ENCODE results near the gene SEC22A.

Gene SEC22A

DNA sequence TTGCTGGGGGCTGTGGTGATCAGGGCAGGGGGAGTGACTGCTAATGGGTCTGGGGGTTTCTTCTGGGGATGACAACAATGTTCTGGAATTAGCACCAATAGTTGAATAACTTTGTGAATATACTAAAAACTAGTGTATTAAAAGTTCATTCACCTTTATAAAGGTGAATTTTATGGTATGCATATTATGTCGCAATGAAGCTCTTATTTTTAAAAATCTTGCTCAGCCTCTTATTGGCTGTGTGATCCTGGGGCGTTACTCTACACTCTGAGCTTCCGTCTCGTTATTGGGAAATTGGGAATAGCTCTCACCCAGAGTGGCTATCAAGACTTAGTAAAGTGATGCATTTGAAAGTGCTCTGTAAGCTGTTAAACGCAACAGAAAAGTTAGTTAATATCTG, 105.3 kb downstream of the SEC22A start:
- TF ChIP-seq ZNF274 (IDR thresholded peaks at IDR 0.05; ENCODE audit: low read depth, low read length): no peak
- H3K4me3 ChIP-seq (ENCODE audit: low read length): no peak overlapping the region

DNA sequence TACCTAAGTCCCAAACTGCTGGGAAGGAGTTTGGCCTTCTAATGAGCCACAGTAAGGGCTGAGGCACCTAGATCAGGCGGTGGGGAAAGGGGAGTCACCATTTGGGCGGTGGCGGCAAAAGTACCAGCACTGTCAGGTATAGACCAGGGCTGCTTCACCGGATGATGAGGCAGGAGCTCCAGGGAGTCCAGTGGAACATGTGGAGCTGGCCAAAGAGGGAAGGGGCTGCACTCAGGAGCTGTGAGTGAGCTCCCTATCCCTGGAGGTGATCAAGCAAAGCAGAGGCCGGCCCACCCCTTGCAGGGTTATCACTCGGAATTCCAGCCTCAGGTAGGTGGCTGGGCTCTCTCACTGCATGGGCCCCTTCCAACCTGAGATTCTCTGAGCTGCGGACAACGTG, 108.4 kb downstream of the SEC22A start:
- no peak overlapping the region for H3K4me3 ChIP-seq (ENCODE audit: low read length)
- no peak for TF ChIP-seq ZNF274 (IDR thresholded peaks at IDR 0.05; ENCODE audit: low read depth, low read length)

DNA sequence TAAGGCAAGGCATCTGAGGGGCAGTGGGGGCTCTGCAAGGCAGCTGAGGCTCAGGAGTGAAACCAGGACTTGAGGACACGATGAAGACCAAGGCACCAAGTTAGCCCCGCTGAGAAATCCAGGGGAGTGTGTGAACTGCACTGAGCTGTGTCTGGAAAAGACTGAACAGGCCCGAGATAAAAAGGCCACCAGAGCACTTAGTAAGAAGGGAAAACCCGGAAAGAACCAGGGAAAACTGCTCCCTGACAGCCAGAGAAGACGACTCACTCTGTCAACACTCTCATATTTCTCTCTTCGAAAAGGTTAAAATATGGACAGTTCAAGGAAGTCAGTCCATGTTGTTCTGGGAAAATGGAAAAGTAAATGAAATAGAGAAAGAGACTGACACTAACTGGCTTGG, 109.0 kb downstream of the SEC22A start:
- TF ChIP-seq ZNF274 (IDR thresholded peaks at IDR 0.05; ENCODE audit: low read depth, low read length): no peak
- H3K4me3 ChIP-seq (ENCODE audit: low read length): no peak overlapping the region

DNA sequence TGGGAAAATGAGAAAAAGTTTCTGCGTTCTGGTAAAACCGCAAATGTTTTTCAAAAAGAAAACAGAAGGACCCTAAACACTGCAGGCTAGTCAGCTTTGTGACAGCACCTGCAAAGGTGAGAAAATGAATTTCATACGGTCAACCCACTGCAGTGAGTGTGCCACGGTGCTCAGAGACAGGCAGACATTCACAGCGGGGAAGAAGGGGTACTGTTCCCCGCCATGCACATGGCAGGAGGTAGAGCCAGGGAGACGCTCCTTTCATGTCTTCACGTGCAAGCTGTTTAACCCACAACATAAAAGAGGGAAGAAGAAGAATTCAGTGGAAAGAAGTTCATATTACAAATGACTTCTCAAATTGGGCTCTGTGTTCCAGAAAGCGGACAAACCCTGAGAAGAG, 109.5 kb downstream of the SEC22A start:
- TF ChIP-seq ZNF274 (IDR thresholded peaks at IDR 0.05; ENCODE audit: low read depth, low read length): no peak
- H3K4me3 ChIP-seq (ENCODE audit: low read length): no peak overlapping the region

DNA sequence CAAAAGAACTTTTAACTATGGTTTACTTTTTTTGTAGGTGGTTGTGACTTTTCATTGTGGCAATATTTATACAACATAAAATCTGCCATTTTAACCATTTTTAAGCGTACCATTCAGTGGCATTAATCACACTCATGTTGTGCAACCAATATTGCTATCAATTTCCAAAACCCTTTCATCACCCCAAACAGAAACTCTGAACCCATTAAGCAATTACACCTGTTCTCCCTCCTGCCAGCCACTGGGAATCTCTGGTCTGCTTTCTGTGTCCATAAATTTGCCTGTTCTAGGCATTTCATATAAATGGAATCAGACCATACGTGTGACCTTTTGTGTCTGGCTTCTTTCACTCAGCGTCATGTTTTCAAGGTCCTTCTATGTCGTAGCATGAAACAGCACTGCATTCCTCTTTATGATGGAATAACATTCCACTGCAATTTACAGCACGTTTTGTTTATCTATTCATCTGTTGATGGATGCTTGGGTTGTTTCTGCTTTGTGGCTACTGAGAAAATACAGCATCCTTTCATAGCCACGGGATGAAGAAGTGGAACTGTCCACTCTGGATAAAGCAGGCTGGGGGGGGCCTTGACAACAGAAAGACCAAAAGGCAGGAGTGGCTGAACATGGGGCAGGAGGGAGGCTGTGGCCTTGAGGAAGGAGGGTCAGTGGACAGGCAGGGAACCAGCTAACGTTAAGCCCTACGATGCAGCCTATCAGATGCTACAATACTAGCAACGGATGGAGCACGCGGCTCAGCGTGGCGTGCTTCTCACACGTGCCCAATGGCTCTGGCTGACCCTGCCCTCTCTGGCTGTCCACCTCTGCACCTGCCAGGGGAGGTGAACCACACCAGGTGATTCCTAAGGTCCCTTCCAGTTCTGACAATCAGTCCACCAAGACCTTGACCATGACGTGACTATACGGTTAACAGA, 110.9 kb downstream of the SEC22A start:
- no peak overlapping the region for H3K4me3 ChIP-seq (ENCODE audit: low read length)
- no peak for TF ChIP-seq ZNF274 (IDR thresholded peaks at IDR 0.05; ENCODE audit: low read depth, low read length)

DNA sequence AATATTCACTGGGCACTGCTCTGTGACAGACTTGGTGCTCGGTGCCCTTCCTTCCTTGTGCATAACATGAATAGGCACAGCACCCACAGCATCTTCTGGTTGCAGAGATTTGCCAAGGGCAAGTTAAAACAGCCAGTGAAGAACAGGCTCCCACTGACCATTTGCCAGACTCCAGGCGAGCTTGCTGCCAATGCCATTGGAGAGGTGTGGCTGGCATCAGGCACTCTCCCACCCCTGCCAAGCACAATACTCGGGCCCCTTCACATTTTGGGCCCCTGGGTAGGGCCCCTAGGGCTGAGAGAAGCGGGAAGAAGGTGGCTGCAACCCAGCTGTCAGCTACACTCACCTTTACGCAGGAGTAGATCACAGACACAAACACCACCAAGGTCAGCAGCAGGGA, 112.1 kb downstream of the SEC22A start:
- no peak for TF ChIP-seq ZNF274 (IDR thresholded peaks at IDR 0.05; ENCODE audit: low read depth, low read length)
- H3K4me3 ChIP-seq (ENCODE audit: low read length): no peak overlapping the region

DNA sequence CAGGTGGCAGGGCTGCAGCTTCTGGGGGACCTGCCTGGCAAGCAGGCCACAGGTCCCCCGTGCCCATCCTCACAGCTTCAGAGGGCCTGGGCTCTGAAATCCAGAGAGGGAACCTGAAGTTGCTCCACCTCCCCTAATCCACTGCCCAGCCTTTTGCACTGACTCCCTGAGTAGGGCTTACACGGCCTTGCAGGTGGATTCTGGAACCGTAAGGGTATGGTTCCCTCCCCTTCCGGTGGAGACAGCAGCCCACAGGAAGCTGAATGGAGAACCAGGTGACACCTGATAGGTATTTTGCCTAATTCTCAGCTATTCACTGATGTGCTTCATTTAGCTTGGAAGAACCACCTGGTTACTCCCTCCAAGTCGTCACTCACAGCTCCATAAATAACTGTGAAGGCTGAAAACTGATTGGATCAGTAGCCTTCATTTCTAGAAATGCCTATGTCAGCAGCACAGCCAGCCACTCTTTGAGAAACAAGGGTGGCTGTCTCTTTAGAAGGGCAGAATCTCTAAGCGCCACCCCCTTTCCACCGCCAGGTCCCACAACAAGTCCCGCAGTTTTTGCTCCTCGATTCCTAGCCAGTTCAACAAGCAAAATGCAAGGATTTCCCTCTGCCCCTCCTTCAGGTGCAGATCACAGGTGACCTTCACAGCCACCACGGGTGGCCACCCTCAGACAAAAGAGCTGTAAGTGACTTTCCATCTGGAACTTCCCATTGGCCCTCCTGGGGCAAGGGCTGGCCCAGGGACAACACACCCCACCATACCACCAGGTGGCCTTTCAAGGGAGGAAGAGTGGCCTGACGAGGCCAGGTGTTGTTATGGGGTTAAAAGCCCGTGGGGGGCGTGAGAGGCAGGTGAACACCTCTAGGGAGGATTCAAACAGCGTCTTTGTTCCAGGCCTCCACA, 112.9 kb downstream of the SEC22A start:
- no peak for TF ChIP-seq ZNF274 (IDR thresholded peaks at IDR 0.05; ENCODE audit: low read depth, low read length)
- H3K4me3 ChIP-seq (ENCODE audit: low read length): no peak overlapping the region

DNA sequence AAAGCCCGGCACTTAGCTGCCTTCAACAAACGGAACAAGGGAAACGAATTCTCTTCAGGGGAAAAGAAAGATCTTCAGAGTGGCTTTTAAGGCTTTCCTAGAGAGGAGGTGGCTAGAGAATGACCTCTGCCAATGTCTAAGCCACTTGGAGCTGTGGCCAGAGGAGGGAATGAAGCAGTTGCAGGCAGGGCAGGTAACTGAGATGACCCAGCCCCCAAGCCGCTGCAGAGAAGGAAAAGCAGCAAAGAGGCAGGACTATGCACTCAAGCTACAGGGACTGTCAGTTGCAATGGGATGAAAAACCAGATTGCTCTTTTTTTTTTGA, 113.5 kb downstream of the SEC22A start:
- TF ChIP-seq ZNF274 (IDR thresholded peaks at IDR 0.05; ENCODE audit: low read depth, low read length): no peak
- H3K4me3 ChIP-seq (ENCODE audit: low read length): no peak overlapping the region

DNA sequence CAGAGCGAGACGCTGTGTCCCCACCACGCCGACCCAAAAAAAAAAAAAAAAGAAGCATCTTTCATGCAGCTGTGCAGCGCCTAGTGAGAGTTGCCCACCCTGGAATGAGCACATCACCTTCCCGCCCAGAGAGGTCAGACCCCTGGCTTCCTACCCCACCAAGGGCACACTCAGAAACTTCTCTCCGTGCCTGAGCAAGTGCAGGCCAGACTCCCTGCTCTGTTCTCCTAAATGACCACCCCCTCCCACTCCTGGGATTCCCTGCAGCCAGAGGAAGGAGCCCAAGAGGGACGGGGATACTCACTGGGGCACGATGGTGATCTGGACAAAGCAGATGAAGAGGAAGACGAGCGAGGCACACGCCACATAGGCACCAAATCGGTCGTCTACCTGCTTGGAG, 116.0 kb downstream of the SEC22A start:
- TF ChIP-seq ZNF274 (IDR thresholded peaks at IDR 0.05; ENCODE audit: low read depth, low read length): no peak

DNA sequence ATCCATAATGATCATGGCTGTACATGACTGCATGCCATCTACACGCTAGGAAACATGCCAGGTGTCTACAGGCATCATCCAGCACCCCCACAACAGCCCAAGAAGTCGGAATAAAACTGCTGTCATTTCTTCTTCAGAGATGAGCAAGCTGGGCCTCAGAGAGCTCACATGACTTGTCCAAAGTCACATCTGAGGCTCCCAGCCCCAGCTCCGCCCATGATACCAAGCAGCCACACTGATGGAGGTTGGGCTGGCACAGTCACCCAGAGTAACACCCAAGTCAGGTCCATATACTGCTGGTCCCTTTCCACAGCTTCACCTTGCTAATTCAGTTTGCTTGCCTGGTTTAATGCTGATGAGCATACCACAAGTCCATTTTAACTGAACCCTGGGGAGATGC, 116.6 kb downstream of the SEC22A start:
- TF ChIP-seq ZNF274 (IDR thresholded peaks at IDR 0.05; ENCODE audit: low read depth, low read length): no peak
- no peak overlapping the region for H3K4me3 ChIP-seq (ENCODE audit: low read length)

More for the DNA sequence above, 116.0 kb downstream of the SEC22A start:
- no peak overlapping the region for H3K4me3 ChIP-seq (ENCODE audit: low read length)

DNA sequence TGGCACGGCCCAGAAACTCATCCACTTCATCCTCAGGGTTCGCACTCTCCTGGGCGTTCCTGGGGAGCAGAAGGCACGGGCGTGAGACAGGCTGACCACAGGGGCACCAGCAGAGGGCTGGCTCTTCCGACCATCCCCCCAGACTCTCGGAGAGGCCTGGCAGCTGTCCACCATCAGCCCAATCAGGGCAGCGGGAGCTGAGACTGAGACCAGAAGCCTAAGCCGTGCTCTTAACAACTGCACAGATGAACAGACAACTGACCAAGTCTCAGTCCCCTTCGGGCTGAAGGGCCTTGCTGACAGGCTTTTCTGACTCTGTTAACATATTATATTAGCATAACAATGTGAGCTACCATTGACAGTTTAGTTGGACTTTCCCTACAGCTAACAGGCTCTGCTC, 118.0 kb downstream of the SEC22A start:
- TF ChIP-seq ZNF274 (IDR thresholded peaks at IDR 0.05; ENCODE audit: low read depth, low read length): no peak
- H3K4me3 ChIP-seq (ENCODE audit: low read length): no peak overlapping the region

DNA sequence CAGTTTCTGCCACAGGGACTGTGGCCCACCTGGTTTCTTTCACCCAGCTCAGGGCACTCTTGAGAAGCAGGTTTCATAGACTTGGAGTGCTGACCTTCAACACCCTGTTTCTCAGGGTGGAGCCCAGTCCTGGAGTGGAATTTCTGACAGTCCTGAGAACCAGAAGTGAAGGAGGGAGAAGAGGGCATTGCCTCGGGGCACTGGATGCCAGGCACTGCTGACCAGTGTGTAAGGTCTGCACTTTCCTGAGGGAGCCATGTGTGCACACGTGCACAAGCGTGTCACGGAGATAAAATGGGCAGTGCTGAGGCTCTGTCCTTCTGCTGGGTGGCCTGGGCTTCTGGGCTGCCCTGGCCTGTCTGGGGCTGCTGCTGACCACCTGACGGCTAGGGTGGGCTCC, 118.5 kb downstream of the SEC22A start:
- TF ChIP-seq ZNF274 (IDR thresholded peaks at IDR 0.05; ENCODE audit: low read depth, low read length): no peak
- H3K4me3 ChIP-seq (ENCODE audit: low read length): no peak overlapping the region

DNA sequence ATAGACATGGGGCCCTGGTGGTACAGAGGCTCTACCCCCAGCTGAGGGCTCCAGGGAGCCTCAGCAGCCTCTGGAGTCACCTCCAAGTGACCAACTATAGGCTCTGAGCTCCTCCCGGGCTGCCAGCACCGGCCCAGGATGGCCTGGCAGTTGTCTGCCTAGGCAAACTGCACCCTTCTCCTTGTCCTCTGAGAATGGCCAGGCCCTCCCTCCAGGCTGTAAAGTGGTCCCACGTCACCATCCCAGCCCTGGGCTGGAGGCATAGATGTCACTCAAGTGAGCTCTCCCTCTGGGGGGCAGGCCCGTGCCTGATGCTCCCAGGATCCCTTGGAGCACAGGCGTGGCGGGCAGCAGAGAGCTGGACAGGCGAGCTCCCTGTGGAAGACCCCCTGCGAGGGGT, 120.1 kb downstream of the SEC22A start:
- TF ChIP-seq ZNF274 (IDR thresholded peaks at IDR 0.05; ENCODE audit: low read depth, low read length): no peak
- H3K4me3 ChIP-seq (ENCODE audit: low read length): no peak overlapping the region

DNA sequence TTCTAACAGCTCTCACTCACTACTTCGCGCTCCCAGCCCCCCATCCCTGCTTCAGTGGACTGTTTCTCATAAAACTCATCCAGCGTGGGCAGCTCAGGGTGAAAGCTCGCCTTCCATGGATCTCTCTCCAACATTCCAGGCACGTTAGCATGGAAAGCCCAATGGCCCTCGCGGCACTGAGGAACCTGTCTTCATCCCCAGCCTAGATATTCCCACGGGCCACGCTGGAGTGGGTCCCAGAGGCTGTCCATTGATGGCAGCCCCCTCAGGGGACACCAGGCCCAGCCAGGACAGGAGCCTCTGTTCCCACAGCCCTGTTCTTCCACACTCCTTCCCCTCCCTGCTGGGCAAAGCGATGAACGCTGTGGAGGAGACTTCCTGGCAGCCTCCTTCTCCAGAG, 121.1 kb downstream of the SEC22A start:
- no peak overlapping the region for H3K4me3 ChIP-seq (ENCODE audit: low read length)
- TF ChIP-seq ZNF274 (IDR thresholded peaks at IDR 0.05; ENCODE audit: low read depth, low read length): no peak

All from GM08714 (cell line).